ENCODE measurements around the gene ABHD8.

- TF ChIP-seq CTCF (conservative IDR thresholded peaks at IDR 0.05; ENCODE audit: low read depth, low read length) (no peak), MXI1 (IDR thresholded peaks at IDR 0.05; ENCODE audit: borderline replicate concordance, low read depth, low read length) (no peak), RAD21 (IDR thresholded peaks at IDR 0.05; ENCODE audit: low read length) (no peak), POLR2A (IDR thresholded peaks at IDR 0.05; ENCODE audit: low read depth, low read length) (no peak), MAZ (IDR thresholded peaks at IDR 0.05; ENCODE audit: borderline replicate concordance, low read depth, low read length) (no peak), RCOR1 (IDR thresholded peaks at IDR 0.05; ENCODE audit: insufficient replicate concordance, low read length) (no peak), MAFK (IDR thresholded peaks at IDR 0.05; ENCODE audit: low read depth, low read length) (no peak), RFX5 (IDR thresholded peaks at IDR 0.05; ENCODE audit: low read depth, low read length) (no peak), ELK1 (IDR thresholded peaks at IDR 0.05; ENCODE audit: borderline replicate concordance, low read depth, low read length) (no peak), NFE2L2 (IDR thresholded peaks at IDR 0.05; ENCODE audit: low read depth, low read length) (no peak), CHD1 (IDR thresholded peaks at IDR 0.05; ENCODE audit: low read depth, low read length) (no peak), SMC3 (IDR thresholded peaks at IDR 0.05; ENCODE audit: low read depth, low read length) (no peak), BHLHE40 (IDR thresholded peaks at IDR 0.05; ENCODE audit: low read depth, low read length) (no peak), CEBPB (IDR thresholded peaks at IDR 0.05; ENCODE audit: low read depth, low read length) (no peak)
These were observed 9.6 kb downstream of the ABHD8 start for GRCh38 chr19:17293605-17294004.

All from IMR-90 (cell line).